ENCODE measurements around the gene ERC1.
"Not testable (repeated sequence)": the region's sequence is repeated elsewhere in the genome, so short reads cannot be mapped to it uniquely, and the experiment has no call there.

The ERC1 gene

GRCh38 chr12:1338483-1339177 lies 347.6 kb downstream of the ERC1 start:
- no peak for DNase-seq

- DNase-seq, result not testable (repeated sequence)
Observed at GRCh38 chr12:1339178-1339541, 348.1 kb downstream of the ERC1 start.

- DNase-seq, result no peak
Observed at GRCh38 chr12:1339618-1340319, 348.7 kb downstream of the ERC1 start.

GRCh38 chr12:1341270-1341669 lies 350.2 kb downstream of the ERC1 start:
- not testable (repeated sequence) for DNase-seq

- no peak for DNase-seq
Observed at GRCh38 chr12:1343422-1343821, 352.4 kb downstream of the ERC1 start.

- DNase-seq, result no peak
Observed at GRCh38 chr12:1344245-1344644, 353.2 kb downstream of the ERC1 start.

GRCh38 chr12:1346126-1346525 lies 355.1 kb downstream of the ERC1 start:
- DNase-seq, result no peak

GRCh38 chr12:1347294-1347693 lies 356.3 kb downstream of the ERC1 start:
- DNase-seq, result no peak

- no peak for DNase-seq
Observed at GRCh38 chr12:1348606-1349005, 357.6 kb downstream of the ERC1 start.

GRCh38 chr12:1350055-1350933 lies 359.3 kb downstream of the ERC1 start:
- DNase-seq, result no peak

GRCh38 chr12:1350934-1351240 lies 359.9 kb downstream of the ERC1 start:
- DNase-seq, result no peak

GRCh38 chr12:1351926-1352325 lies 360.9 kb downstream of the ERC1 start:
- no peak for DNase-seq

GRCh38 chr12:1353451-1353850 lies 362.4 kb downstream of the ERC1 start:
- DNase-seq, result no peak

GRCh38 chr12:1355396-1355795 lies 364.4 kb downstream of the ERC1 start:
- no peak for DNase-seq

- not testable (repeated sequence) for DNase-seq
Observed at GRCh38 chr12:1355871-1356270, 364.8 kb downstream of the ERC1 start.

GRCh38 chr12:1356285-1356684 lies 365.3 kb downstream of the ERC1 start:
- no peak for DNase-seq

- DNase-seq, result no peak
Observed at GRCh38 chr12:1357171-1357570, 366.1 kb downstream of the ERC1 start.

- no peak for DNase-seq
Observed at GRCh38 chr12:1357711-1358110, 366.7 kb downstream of the ERC1 start.

- DNase-seq, result no peak
Observed at GRCh38 chr12:1360441-1361210, 369.6 kb downstream of the ERC1 start.

- DNase-seq, result no peak
Observed at GRCh38 chr12:1362143-1362662, 371.2 kb downstream of the ERC1 start.

- no peak for DNase-seq
Observed at GRCh38 chr12:1365703-1366102, 374.7 kb downstream of the ERC1 start.

- DNase-seq, result no peak
Observed at GRCh38 chr12:1367331-1368291, 376.6 kb downstream of the ERC1 start.
